HL-60 (cell line): ENCODE measurements around the gene LRRC41.

Source experiments
- CTCF ChIP-seq: IDR thresholded peaks from one replicate; pipeline ENCODE4 v1.5.1; 2011; ENCODE audit warnings: low read length, control low read depth, inconsistent platforms; ENCODE audit not compliant: insufficient read depth
- POLR2AphosphoS5 ChIP-seq: IDR thresholded peaks from 2 replicates; pipeline ENCODE4 v1.6.1; 2012; ENCODE audit warnings: low read depth
- REST ChIP-seq: IDR thresholded peaks from 2 replicates; pipeline ENCODE4 v1.6.1; 2012; ENCODE audit warnings: low read depth; ENCODE audit not compliant: insufficient replicate concordance
- SPI1 ChIP-seq: IDR thresholded peaks from 2 replicates; pipeline ENCODE4 v1.6.1; 2012; ENCODE audit warnings: low read depth, mild to moderate bottlenecking, borderline replicate concordance

DNA sequence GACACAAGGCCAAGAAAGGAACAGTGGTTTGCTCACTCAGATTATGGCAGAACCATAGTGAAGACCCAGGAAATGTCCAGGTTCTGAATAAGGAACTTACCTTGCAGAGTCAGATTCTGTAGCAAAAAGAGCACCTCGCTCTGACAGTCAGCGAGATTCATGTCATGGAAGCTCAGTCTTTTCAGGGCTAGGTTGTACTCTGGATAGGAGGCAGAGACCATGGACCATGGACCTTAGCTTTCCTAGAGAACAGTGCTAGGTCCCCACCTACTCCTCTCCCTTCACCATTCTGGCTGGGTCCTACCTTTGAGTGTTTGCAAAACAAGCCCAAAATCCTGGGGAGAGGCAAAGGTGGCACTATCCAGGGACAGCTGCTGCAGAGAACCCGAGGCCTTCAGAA is 23.3 kb downstream of the LRRC41 start:
- no peak for TF ChIP-seq CTCF
- no peak for TF ChIP-seq POLR2AphosphoS5
- no peak for TF ChIP-seq REST
- no peak for TF ChIP-seq SPI1
